GDM1 (cell line): ENCODE results near the gene GDF9.

ENCODE experiments used
- DNase-seq: peaks from one replicate; lab custom pipeline; 2025; lab: John Stamatoyannopoulos, UW

The GDF9 gene

DNA sequence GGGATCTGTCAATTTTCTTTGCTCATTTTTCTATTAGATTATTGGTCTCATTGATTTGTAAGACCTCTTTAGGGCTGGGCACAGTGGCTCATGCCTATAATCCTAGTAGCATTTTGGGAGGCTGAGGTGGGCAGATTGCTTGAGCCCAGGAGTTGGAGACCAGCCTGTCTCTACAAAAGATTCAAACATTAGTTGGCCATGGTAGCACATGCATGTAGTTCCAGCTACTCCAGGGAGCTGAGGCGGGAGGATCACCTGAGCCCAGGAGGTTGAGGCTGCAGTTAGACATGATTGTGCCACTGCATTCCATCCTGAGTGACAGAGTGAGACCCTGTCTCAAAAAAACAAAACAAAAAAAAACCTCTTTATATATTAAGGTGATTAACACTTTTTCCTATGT, 29.4 kb downstream of the GDF9 start:
- no peak for DNase-seq

DNA sequence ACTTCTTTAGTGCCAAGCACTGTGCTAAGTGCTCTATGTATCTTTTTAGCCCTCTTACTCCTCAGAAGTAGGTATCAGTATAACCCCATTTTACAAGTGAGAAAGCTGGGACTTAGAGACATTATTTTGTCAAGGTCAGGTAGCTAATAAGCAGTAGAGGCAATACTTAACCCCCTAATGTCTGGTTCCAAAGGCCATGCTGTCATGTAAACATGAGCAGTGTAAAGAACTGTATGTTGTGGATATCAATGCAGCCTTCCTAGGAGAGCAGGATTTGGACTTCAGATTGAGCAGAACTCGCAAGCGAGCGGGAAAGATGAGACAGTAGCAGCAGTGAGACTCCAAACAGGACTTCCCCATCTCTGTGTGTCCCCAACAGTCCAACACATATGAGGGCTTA, 32.2 kb downstream of the GDF9 start:
- DNase-seq, result no peak

DNA sequence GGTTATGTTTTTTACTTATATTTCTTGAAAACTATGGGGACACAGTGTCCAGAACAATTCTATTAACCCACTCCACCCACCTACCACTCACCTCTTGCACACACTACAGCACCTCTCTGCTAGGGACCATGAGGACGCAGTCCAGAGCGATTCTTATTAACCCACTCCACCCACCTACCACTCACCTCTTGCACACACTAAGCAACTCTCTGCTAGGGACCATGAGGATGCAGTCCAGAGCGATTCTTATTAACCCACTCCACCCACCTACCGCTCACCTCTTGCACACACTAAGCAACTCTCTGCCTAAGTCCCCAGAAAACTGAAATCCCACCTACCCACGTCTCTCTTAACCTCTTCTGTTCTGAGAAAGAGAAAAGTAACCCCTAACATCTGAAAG, 33.7 kb downstream of the GDF9 start:
- DNase-seq, result no peak

DNA sequence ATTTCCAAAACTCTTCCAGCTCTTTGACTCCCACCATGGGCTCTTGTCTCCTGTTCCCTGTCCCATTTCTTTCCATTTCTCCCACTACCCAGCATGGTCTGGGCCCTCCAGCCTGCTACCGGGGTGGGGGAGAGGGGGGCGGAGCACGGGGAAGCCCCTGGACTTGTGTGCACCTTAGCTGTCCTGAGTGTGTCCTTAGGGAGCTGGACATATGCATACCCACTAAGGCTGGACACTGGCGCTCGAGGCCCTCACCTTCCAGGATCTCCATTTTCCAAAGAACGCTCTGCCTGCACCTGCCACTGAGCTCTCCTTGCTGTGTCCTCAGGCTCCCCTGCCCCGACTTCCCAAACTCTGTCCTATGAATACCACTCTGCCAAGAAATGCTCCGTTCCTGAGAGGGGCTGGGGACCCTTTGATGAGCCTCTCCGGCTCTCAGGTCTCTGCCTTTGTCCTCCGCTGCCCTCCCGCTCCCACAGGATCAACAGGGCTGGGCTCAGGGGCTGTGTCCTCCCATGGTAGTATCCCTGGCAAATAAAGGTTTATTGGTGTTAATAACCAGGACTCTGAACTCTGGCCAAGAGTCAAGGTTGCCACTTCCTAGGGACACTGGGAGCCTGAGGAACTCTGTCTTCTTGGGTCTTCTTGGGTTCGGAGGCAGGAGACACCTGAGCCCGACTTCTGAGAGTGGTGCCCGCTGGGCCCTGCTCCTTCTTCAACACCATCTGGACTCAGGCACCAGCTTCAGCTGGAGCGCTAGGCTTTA, 35.0 kb downstream of the GDF9 start:
- DNase-seq, result no peak

DNA sequence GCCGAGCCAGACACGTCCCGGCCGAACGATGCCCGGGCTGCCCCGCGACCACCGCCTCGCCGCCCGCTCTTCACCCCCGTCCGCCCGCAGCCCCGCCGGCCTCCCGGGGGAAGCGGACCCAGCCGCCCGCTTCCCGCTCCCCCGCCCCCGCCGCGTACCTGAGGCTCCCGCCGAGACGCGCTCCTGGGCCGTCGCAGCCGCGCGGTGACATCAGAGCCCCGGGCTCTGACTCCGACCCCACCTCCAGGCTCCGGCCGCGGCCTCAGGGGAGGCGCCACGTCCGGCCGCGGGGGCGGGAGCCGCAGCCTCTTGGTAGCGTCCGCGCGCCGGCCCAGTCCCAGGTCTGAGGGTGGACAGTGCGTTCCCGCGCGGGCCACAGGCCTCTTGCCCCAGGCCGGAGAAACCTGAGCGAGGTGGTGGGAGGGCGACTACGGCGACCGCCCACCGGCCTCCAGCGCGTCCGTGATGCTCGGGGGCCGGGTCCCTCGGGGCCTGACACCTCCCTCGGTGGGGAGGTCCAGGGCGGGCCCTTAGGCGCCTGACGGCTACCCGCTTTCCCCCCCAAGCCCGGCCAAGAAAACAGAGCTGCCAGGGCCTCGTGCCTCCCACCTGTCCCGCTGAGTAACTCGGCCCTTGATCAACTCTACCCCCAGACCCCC, 35.7 kb downstream of the GDF9 start, which contains the start of gene SHROOM1:
Gene SHROOM1 (minus strand): TSS at position 212 of the 659 bp plus-strand sequence. CDS start 4,507 bp downstream, outside the sequence.
- no peak for DNase-seq

DNA sequence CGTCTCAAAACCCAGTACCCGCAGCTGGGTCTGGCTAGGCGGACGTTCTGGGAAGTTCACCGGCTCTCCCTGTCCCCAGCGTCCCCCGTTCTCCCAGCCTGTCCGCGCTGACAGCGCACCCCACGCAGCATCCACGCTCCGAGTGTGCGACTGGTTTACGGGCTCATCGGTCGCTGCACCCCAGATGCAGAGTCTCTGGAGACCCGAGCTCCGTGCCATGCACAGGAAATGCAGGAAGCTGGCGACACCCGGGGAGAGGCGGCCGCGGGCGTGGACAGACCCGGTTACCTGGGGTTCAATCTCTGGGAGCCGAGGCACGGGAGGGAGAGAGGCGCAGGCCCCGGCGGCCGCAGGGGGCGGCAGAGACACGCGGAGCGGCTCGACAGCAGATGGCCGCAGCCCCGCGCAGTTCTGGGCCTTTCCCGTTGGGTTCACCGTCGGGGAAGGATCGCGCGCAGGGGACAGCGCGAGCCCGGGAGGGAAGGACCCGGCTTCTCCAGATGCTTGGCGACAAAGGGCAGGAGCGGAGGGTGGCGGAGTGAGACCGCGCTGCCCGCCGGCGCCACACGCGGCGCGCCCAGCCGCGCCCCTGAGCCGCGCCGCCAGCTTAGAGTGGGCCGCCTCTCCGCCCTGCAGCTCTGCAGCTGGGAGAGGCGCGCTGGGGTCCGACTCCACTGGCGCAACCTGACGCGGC, 36.4 kb downstream of the GDF9 start:
- DNase-seq, result peak; percentile 62

DNA sequence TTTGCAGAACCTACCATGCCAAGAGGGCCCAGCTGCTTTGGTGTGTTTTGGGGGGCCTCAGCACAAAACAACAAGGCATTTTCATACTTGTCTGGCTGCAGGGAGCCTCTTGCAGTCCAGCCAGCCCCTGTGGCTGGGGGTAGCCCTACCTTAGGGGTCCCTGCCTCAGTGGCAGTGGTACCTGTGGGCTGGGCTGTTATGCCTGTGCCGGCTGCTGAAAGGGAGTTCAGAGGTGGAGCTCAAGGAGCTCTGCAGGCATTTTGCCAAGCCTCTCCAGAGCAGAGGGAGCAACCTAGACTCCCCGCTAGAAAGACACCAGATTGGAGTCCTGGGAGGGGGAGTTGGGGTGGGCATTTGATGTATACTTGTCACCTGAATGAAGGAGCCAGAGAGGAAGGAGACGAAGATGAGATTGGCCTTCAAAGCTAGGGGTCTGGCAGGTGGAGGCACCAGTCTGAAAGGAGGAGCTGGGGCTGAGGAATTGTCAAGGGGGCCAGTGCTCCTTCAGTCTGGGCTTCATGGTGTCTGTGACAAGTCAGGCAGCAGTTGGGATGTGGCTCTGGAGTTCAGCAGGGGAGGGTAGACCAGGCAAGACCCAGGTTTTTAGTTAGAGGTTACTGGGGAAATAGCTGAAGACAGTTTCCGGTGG, 37.3 kb downstream of the GDF9 start:
- no peak for DNase-seq

DNA sequence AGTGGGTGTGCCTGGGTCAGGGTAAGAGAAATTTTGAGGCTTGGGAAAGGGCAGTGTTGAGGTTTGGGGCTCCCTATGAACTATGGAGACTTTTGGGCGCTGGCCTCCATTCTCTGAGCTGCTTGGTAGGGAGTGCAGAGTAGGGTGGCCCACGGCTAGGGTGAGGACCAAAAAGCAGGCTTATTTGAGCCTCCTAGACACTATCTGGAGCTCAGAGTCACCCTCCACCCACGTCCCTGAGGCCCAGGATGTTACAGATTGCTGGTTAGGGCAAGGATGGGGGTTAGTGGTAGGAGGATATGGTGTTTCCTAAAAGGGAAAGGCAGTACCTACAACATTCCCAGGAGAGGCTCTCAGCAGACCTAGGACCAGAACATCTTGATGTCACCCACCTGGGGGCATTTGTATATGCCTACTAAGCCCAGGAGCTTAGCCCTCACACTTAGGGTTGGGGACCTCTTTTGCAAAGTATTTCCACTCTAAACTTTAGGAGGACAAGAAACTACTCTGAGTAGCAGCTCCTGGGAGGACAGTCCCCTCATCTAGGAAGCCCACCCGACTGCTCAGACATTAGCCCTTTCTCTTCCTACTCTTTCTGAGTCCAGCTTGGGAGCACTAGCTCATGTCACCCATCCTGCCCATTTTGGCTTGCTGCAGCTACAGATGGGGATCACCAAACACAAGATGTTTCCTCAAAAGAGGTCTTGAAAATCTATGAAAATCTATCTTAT, 38.2 kb downstream of the GDF9 start:
- DNase-seq, result no peak

DNA sequence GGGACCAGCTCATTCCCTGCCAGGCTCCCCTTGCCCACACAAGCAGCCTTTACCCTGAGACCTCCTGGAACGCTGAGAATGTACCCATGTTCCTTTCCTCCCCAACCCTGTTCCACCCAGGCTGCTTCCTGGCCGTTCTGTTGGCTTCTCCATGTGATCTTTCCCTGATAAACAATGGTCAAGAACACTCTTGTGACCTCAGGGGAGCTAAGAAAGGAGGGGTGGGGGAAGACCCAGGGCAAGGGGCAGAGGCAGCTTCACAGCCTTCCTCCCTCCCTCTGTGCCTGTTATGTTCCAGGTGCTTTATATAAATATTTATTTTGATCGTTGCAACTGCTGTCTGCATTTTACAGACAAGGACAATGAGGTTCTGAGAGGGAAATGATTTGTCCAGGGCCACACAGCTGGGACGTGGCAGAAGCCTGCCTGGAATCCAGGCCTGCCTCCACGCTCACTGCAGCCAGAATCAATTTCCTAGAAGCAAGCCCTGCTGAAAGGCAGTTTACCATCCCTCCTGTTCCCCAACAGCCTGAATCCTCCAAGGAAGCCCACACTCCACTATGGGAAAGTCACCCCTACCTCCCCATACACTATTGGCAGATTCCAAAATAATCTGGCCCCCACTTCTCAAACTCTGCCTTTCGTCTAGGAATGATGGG, 39.7 kb downstream of the GDF9 start:
- no peak for DNase-seq

DNA sequence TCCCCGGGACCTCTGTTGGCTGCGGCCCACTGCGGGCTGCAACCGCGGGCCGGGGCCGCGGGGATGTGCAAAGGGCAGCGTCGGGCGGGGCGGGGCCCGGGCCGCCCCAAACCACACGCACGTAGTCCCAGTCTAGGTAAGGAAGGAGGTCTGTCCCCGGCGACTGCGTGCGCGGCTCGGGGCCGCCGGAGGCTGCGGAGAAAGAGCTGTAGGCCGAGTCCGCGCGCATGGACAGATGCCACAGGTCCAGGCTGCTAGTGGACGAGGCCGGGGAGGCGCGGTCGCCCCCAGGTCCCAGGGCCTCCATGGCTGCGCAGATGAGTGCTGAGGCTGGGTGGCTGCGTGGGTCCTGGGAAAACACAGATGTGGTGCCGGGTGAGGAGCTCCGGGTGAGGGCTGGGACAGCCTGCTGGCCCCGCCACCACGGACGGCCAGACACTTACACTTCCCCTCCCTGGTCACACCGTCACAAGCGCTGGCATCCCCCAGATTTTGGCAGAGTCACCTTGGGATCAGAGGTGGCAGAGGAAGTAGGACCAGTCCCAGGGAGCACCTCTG, 40.4 kb downstream of the GDF9 start:
- no peak for DNase-seq

DNA sequence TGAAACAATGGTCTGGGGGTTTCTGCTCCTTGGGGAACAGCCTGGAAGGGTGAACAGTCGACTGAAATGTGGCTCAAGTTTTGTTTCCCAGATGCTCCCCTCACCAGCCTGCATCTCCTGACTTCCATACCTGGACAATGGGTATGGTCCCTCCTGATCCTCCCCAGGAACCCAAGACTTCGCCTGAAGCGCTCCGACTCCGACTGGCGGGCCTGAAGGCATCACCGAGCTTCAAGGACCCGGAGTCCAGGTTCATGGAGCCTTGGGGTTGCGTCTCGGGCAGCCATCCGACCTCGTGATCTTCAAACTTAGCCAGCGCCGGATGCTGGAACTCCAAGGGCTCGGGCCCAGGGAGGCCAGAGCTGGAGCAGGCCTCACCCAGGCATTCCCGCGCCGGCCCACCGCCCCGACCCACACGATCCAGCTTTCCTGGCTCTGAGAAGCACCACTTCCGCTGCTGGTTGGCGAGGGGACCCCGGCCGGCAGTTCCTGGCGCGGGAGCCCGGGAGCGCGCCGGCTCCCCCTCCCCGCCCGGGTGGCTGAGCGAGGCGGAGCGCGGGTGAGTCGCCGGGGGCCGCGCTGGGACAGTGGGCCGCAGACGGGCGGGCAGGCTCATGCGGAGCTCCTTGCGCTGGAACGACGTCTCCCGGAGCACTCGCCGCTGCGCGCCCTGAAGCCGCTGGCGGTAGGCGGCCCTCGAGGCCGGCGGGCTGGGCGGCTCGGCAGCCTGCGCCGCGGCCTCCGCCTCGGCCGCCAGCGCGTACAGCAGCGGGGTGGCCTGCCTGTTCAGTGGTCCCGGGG, 41.0 kb downstream of the GDF9 start:
- DNase-seq, result no peak

DNA sequence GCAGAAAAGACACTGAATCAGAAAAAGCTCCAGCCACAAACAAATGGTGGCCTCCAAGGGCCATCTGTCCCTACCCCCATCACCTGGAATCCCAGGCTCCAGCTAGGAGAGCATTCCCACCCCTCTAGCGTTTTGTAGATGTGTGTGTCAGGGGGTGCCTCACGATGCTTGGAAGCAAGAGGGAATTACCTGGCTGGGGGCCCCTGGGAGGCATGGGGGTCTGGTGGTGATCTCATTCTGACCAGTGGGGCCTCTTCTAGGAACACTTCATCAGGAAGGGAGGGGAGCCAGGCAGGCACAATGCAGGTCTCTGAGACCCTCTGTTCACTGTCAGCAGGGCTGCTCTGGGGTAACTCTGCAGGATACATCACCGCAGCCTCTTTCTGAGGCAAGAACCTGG, 41.8 kb downstream of the GDF9 start:
- DNase-seq, result no peak

DNA sequence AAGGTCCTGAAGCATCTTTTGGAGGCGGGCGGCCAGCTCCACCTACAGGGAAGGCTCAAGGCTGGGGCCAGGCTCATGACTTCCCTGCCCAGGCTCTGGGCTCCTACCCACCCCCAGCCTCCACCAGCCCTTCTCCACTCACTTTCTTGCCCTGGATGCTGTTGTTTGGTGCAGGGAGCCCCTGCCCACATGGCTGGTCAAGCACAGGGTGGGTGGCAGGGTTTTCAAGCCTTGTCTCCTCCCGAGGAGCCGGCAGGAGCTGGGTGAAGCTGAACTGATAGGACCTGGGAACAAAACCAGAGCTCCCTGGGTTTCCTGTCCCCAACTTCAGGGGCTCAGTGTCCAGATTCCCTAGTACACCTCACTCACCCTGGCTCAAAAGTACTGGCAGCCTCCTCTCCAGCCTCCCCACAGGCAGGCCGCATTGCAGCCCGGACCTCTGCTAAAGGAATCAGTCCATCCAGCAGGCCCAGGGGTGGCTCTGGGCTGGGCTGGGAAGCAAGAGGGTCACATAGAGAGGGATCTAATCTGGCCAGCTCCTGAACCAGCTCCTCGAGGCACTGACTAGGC, 42.7 kb downstream of the GDF9 start:
- no peak for DNase-seq

DNA sequence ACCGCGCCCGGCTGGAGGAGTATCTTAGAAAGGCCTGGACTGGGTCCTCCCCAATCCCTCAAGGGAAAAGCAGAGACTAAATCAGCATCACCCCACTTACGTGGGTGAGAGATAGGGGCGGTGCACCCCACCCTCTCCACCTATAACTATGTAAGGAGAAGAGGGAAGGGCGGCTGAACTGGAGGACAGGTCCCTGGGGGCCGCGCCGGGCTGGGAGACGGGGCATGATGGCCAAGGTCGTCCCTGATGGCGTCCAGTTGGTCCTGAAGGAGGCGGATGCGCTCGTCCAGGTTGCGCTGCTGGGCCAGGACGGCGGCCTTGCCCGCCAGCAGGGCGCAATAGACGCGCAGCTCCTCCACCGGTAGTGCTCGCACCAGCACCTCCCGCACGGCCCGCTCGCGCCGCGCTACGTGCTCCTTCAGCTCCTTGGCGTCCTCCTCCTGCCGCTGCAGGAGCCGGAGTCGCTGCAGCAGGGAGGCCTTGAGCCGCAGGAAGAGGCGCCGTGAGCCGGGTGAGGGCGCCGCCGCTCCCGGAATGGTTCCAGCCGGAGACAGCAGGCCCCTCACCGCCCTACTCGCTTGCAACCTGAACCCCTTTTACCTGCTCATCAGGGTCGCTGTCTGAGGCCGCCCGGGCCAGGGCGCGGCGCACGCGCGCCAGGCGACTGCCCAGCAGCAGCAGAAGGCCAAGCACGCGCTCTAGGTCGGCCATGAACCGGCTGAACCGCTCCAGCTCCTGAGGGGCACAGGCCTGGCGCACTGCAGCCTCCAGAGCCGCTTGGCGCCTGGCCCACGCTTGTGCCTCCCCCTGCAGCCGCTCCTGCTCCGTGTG, 43.4 kb downstream of the GDF9 start:
- no peak for DNase-seq

DNA sequence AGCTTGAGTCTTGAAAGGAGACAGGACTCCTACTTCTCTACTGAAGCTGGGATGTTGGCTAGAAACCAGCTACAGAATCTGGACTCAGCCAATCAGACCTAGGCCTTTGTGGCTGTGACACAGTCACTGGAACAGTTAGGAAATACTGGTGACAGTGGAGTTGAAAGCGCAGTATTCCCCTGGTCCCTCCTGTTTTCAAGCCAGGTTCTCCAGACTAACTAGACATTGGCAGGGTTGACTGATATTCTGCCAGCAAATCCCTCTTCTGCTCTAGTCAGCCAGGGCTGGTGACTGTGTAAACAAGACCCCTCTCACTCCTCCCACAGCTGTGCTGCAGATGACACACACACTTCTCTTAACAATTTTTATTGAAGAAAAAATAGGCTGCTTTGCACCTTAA, 44.5 kb downstream of the GDF9 start:
- no peak for DNase-seq

DNA sequence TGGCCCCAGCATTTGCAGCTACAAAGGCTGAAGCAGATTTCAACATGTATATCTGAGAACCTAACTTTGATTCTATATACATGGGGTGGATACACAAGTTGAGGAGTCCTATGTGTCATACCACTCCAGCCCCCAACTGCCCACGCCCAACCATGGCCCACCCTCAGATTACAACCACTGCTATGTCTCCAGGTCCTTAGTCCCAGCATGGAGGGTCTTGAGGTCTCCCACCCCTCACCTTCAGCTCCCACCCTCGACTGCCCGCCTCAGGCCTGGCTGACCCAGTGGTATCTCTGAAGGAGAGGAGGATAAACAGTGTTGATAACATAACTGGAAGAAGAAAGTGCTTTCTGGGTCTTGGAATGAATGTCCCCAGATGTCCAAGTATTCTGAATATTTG, 44.9 kb downstream of the GDF9 start:
- DNase-seq, result no peak

DNA sequence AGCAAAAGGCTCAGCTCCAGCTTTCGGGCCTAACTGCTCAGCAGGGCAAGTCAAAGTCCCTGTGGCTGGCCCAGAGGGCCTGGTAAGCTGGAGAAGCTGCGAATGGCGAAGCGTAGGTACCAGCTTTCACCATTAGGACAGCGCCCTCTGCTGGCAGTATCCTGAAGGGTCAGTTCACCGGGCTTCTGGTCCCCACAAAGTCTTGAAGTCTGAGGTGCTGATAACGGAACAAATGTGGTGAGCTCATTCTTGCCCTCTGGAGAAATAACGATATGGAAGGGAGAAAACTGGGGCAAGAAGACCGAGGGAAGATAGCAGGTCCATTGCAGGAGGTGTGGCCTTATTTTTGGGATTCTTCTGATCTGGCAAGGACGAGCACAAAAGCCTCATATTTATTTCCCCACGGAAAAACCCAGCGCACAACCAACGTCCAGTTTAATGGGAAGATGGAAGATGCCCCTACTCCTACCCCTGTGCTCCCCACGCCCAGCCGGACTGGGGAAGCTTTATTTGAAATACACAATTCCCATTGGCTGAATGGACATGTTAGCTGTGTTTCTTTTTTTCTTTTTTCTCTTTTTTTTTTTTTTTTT, 46.0 kb downstream of the GDF9 start:
- DNase-seq, result peak; percentile 76

DNA sequence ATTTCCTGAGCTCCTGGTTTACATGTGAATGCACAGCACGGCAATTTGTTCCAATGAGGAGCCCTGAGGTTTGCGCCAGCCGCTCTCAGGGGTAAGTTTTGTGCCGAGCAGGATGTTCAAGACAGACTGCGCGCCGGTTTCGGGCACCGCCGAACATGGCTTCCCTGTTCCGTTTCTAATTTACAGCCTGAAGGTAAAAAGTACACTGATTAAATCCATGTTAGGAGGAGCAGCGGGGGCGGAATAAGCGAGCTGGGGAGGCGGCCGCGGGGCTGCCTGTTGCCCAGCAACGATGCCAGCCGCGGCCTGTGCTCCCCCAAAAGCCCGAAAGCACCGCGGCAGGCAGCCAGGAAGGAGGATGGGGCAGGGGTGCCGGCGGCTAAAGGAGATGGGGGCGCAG, 46.8 kb downstream of the GDF9 start:
- no peak for DNase-seq

DNA sequence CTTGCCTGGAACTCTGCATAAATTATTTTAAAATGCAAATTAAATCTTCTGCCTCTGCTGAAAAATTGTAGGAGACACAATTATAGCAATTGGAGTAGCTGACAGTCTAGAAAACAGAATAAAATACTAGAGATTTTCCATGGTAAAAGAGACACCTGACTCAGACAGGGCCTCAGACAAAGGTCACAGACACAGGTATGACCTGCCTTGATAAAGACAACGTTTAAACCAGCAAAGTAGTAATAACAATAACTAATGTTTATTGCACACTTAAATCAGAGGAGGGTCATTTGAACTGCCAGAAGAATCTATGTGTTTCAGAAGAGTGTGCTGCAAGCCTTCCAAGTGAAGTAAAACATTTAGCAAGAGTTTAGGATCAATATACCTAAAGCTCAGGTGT, 49.3 kb downstream of the GDF9 start:
- DNase-seq, result no peak
